HUES48 (cell line): ENCODE data around the gene UBXN11.

Experiments
- H3K27ac ChIP-seq: one replicate; pipeline ENCODE4 v1.7.0; 2013; ENCODE audit warnings: low read depth, low read length, inconsistent platforms
- H3K27me3 ChIP-seq: 2 replicates; pipeline ENCODE4 v1.6.1; 2013; ENCODE audit warnings: mild to moderate bottlenecking, low read length; ENCODE audit not compliant: control insufficient read depth, insufficient read depth
- H3K36me3 ChIP-seq: 2 replicates; pipeline ENCODE4 v1.6.1; 2013; ENCODE audit warnings: low read length; ENCODE audit not compliant: control insufficient read depth, insufficient read depth
- H3K4me1 ChIP-seq: 2 replicates; pipeline ENCODE4 v1.6.1; 2013; ENCODE audit warnings: mild to moderate bottlenecking, low read length; ENCODE audit not compliant: control insufficient read depth, insufficient read depth
- H3K4me3 ChIP-seq: 2 replicates; pipeline ENCODE4 v1.5.1; 2013; ENCODE audit warnings: mild to moderate bottlenecking, low read depth, low read length
- H3K9ac ChIP-seq: 2 replicates; pipeline ENCODE4 v1.6.1; 2013; ENCODE audit warnings: mild to moderate bottlenecking, low read depth, low read length, moderate library complexity
- H3K9me3 ChIP-seq: 2 replicates; pipeline ENCODE4 v1.6.1; 2013; ENCODE audit warnings: low read length; ENCODE audit not compliant: control insufficient read depth, insufficient read depth

Gene UBXN11

DNA sequence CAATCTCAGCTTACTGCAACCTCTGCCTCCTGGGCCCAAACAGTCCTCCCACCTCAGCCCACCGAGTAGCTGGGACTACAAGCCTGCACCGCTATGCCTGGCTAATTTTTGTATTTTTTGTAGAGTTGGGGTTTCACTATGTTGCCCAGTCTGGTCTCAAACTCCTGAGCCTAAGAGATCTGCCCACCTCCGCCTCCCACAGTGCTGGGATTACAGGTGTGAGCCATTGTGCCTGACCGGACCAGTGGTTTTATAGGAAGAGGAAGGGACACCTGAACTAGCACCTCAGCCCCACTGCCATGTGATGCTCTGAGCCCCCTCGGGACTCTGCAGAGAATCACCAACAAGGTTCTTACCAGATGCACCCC, 43.4 kb upstream of the UBXN11 start:
- Histone ChIP-seq H3K4me1 (peaks cover 10% of the 10 kb centered on the region), H3K27me3 (no peaks in the 10 kb centered on the region), H3K27ac (peak overlapping the region; percentile 89), H3K4me3 (no peak overlapping the region), H3K36me3 (no peaks in the 10 kb centered on the region), H3K9me3 (no peaks in the 10 kb centered on the region), H3K9ac (no peak overlapping the region)

DNA sequence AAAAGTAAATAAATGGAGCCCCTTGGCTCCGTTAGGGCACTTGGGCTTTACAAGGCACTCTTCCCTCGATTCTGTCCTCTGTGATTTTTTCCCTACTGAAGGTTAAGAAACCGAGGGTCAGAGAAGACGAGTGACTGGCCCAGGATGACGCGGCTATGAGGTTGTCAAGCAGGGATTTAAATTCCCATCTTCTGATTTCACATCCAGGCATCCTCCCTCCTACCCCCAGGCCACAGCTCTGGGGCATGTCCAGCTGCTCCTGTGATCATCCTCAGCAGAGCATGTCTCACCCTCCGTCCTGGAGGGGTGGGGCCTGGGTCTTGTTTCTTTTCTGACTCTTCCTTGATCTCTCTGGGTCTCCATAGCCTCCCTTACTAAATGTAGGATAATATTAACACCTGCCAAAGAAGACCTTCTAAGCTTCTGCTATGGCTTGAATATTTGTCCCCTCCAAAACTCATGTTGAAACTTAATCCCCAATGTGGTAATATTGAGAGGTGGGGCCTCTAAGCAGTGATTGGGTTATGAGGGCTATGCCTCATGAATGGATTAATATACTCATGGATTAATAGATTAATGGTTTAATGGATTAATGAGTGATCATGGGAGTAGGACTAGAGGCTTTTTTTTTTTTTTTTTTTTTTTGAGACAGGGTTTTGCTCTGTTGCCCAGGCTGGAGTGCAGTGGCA, 42.9 kb upstream of the UBXN11 start:
- Histone ChIP-seq H3K9ac (no peak overlapping the region), H3K4me1 (peaks cover 10% of the 10 kb centered on the region), H3K9me3 (no peaks in the 10 kb centered on the region), H3K27me3 (no peaks in the 10 kb centered on the region), H3K27ac (no peak overlapping the region), H3K4me3 (no peak overlapping the region), H3K36me3 (no peaks in the 10 kb centered on the region)

GRCh38 chr1:26346274-26347033, 40.0 kb upstream of the UBXN11 start:
- no peak overlapping the region for H3K27ac ChIP-seq
- no peak overlapping the region for H3K9ac ChIP-seq
- H3K9me3 ChIP-seq = no peaks in the 10 kb centered on the region
- no peaks in the 10 kb centered on the region for H3K36me3 ChIP-seq
- H3K4me1 ChIP-seq = peaks cover 10% of the 10 kb centered on the region
- no peaks in the 10 kb centered on the region for H3K27me3 ChIP-seq
- H3K4me3 ChIP-seq = no peak overlapping the region

DNA sequence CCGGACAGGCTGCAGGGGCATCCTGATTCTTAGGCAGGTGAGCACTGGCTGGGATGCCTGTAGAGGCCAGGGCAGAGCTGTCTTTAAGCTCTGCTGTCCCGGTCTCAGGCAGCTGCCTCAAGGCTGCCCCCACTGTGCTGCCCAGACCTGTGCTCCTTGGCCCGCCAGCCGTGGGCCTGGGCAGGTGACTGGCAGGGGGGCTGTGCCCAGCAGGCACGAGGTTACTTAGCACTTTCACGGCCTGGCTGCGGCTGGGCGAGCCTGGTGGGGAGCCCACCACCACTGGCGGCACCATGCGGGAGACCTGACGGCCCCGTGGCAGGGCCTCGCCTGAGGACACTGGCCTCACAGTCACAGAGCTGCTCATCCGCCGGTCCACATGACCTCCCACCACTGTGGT, 39.3 kb upstream of the UBXN11 start:
- H3K36me3 ChIP-seq = no peaks in the 10 kb centered on the region
- H3K27me3 ChIP-seq = no peaks in the 10 kb centered on the region
- H3K9ac ChIP-seq = no peak overlapping the region
- no peak overlapping the region for H3K27ac ChIP-seq
- no peak overlapping the region for H3K4me3 ChIP-seq
- peaks cover 4% of the 10 kb centered on the region; the same call in 1 of the 2 replicates for H3K4me1 ChIP-seq
- H3K9me3 ChIP-seq = no peaks in the 10 kb centered on the region

GRCh38 chr1:26344147-26344920, 37.9 kb upstream of the UBXN11 start:
- no peaks in the 10 kb centered on the region for H3K36me3 ChIP-seq
- no peaks in the 10 kb centered on the region for H3K4me1 ChIP-seq
- no peak overlapping the region for H3K27ac ChIP-seq
- no peak overlapping the region for H3K4me3 ChIP-seq
- H3K27me3 ChIP-seq = no peaks in the 10 kb centered on the region
- H3K9ac ChIP-seq = no peak overlapping the region
- no peaks in the 10 kb centered on the region for H3K9me3 ChIP-seq

DNA sequence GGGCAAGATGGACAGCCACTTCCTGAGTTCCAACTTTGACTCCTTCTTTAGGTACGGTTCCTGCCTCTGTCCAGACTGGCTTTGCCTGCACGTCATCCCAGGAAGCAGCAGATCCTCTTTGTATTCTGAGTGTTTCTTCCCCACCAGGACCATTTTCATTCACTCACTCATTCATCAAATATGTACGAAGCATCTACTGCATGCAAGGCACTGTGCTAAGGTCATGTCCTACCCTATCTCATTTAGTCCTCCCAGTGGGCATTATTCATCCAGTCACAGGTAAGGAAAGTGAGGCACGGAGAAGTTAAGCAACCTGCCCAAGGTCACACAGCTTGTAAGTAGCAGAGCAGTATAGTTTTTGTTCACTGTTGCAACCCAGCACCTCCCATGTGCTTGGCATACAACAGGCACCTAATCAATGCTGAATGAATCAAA, 33.6 kb upstream of the UBXN11 start:
- no peak overlapping the region for H3K9ac ChIP-seq
- H3K9me3 ChIP-seq = no peaks in the 10 kb centered on the region
- peaks cover 4% of the 10 kb centered on the region for H3K27me3 ChIP-seq
- no peaks in the 10 kb centered on the region for H3K36me3 ChIP-seq
- H3K4me1 ChIP-seq = peaks cover 10% of the 10 kb centered on the region; the same call in 1 of the 2 replicates
- no peak overlapping the region for H3K27ac ChIP-seq
- H3K4me3 ChIP-seq = no peak overlapping the region

DNA sequence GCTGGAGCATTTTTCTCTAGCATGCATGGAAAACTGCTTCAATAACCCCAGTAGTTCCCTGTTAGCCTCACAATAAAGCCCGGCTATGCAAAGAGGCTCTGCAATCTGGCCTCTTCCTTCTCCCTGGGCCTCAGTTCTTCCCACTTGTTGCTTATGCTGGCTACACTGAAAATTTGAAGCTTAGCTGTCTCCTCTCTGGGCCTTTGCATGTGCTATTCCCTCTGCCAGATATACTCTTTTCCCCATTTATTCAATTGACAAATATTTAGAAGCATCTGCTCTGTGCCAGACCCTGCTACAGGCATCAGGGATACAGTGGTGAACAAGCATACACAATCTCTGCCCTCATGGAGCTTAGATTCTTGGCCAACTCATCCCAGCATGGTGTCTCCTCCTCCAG, 32.2 kb upstream of the UBXN11 start:
- Histone ChIP-seq H3K9me3 (no peaks in the 10 kb centered on the region), H3K27me3 (peaks cover 4% of the 10 kb centered on the region), H3K4me1 (peaks cover 10% of the 10 kb centered on the region; the same call in 1 of the 2 replicates)

GRCh38 chr1:26337625-26338024, 31.2 kb upstream of the UBXN11 start:
- H3K9me3 ChIP-seq = no peaks in the 10 kb centered on the region
- no peaks in the 10 kb centered on the region for H3K36me3 ChIP-seq
- H3K4me1 ChIP-seq = peaks cover 10% of the 10 kb centered on the region; the same call in 1 of the 2 replicates
- no peak overlapping the region for H3K27ac ChIP-seq
- H3K27me3 ChIP-seq = peaks cover 4% of the 10 kb centered on the region
- no peak overlapping the region for H3K4me3 ChIP-seq
- no peak overlapping the region for H3K9ac ChIP-seq

More for the DNA sequence above, 32.2 kb upstream of the UBXN11 start:
- Histone ChIP-seq H3K27ac (no peak overlapping the region), H3K36me3 (no peaks in the 10 kb centered on the region), H3K4me3 (no peak overlapping the region), H3K9ac (no peak overlapping the region)

GRCh38 chr1:26337206-26337535, 30.7 kb upstream of the UBXN11 start:
- Histone ChIP-seq H3K4me3 (no peak overlapping the region; the same call in 1 of the 2 replicates), H3K9ac (no peak overlapping the region)

GRCh38 chr1:26336477-26337205, 30.2 kb upstream of the UBXN11 start:
- Histone ChIP-seq H3K27me3 (peaks cover 4% of the 10 kb centered on the region), H3K4me1 (peaks cover 10% of the 10 kb centered on the region; the same call in 1 of the 2 replicates), H3K36me3 (peaks cover under 1% of the 10 kb centered on the region; the same call in 1 of the 2 replicates), H3K4me3 (peak overlapping the region; percentile 92), H3K27ac (peak overlapping the region; percentile 50), H3K9ac (no peak overlapping the region), H3K9me3 (no peaks in the 10 kb centered on the region)

More at GRCh38 chr1:26337206-26337535, 30.7 kb upstream of the UBXN11 start:
- H3K36me3 ChIP-seq = no peaks in the 10 kb centered on the region
- H3K27me3 ChIP-seq = peaks cover 4% of the 10 kb centered on the region
- peaks cover 10% of the 10 kb centered on the region; the same call in 1 of the 2 replicates for H3K4me1 ChIP-seq
- H3K27ac ChIP-seq = no peak overlapping the region
- no peaks in the 10 kb centered on the region for H3K9me3 ChIP-seq
